ENCODE measurements around the gene PAIP2. TPM values are rescaled to one million over a fixed set of nuclear protein-coding genes. Genes with fewer than 3 reads are reported as not detected.
"Not testable (repeated sequence)": the region's sequence is repeated elsewhere in the genome, so short reads cannot be mapped to it uniquely, and the experiment has no call there.

Gene PAIP2
- total RNA-seq, 2 experiments from 2014 or later, result 108 to 118 TPM

DNA sequence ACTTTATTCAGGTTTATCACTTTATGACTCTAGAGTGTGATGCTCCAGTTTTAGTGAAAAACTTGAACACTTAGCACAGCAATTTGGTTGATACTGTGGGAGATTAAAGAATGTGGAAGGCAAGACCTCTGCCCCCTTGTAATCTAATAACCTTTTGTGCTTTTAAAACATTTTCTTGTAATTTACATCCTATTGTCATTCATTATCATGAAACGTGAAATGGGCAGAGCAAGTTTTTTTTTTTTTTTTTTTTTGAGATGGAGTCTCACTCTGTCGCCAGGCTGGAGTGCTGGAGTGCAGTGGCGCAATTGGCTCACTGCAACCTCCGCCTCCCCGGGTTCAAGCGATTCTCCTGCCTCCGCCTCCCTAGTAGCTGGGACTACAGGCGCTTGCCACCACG is 1.8 kb downstream of the PAIP2 start:
- ATAC-seq (ENCODE audit: low read depth) (no peak), DNase-seq (no peak)
- peak overlapping the region; percentile 100 for H3K4me3 Mint-ChIP-seq
- peak overlapping the region; percentile 100 for H3K27ac Mint-ChIP-seq
- peaks cover 16% of the 10 kb centered on the region for H3K36me3 Mint-ChIP-seq
- H3K4me1 Mint-ChIP-seq, result peaks cover 29% of the 10 kb centered on the region
- no peaks in the 10 kb centered on the region for H3K9me3 Mint-ChIP-seq
- POLR2A ChIA-PET, result interaction anchor here (0.6 to 1.4 kb wide), 2 partner anchors 26 to 1601 kb away, joined by 5 read pairs; no protein-coding TSS in a partner anchor
- H3K27me3 Mint-ChIP-seq, result no peaks in the 10 kb centered on the region

- no peaks in the 10 kb centered on the region for H3K27me3 Mint-ChIP-seq
- peaks cover 16% of the 10 kb centered on the region for H3K36me3 Mint-ChIP-seq
- POLR2A ChIA-PET, result interaction anchor here (0.6 to 1.4 kb wide), 3 partner anchors 8 to 1601 kb away, joined by 3 to 5 read pairs (median 5); no protein-coding TSS in a partner anchor
- DNase-seq (no peak), ATAC-seq (ENCODE audit: low read depth) (no peak)
- no peak overlapping the region for H3K27ac Mint-ChIP-seq
- peak overlapping the region; percentile 31 for H3K4me3 Mint-ChIP-seq
- H3K4me1 Mint-ChIP-seq, result peaks cover 28% of the 10 kb centered on the region
- no peaks in the 10 kb centered on the region for H3K9me3 Mint-ChIP-seq
Observed at GRCh38 chr5:139344177-139344576, 2.5 kb downstream of the PAIP2 start.

DNA sequence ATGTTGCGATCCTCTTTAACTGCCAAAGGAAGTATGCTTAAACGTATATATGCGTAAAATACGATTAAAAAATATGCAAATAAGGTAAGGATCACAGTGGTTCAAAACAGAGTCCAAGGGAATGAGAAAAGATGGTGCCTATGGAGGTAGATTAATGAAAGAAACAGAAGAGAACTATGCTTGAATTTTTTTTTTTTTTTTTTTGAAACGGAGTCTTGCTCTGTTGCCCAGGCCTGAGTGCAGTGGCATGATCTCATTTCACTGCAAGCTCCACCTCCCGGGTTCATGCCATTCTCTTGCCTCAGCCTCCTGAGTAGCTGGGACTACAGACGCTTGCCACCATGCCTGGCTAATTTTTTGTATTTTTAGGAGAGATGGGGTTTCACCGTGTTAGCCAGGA is 3.8 kb downstream of the PAIP2 start:
- ATAC-seq (ENCODE audit: low read depth); POLR2A ChIA-PET; H3K27ac Mint-ChIP-seq; H3K27me3 Mint-ChIP-seq; H3K4me3 Mint-ChIP-seq; DNase-seq; H3K9me3 Mint-ChIP-seq: not testable (repeated sequence)
- peaks cover 28% of the 10 kb centered on the region for H3K4me1 Mint-ChIP-seq
- H3K36me3 Mint-ChIP-seq, result peaks cover 16% of the 10 kb centered on the region

GRCh38 chr5:139347863-139348262 is 6.2 kb downstream of the PAIP2 start:
- POLR2A ChIA-PET; ATAC-seq (ENCODE audit: low read depth); H3K27me3 Mint-ChIP-seq; DNase-seq; H3K27ac Mint-ChIP-seq; H3K9me3 Mint-ChIP-seq; H3K4me3 Mint-ChIP-seq: not testable (repeated sequence)
- Mint-ChIP-seq H3K36me3 (peaks cover 18% of the 10 kb centered on the region), H3K4me1 (peaks cover 18% of the 10 kb centered on the region)

- peaks cover 30% of the 10 kb centered on the region for H3K36me3 Mint-ChIP-seq
- peaks cover 5% of the 10 kb centered on the region for H3K9me3 Mint-ChIP-seq
- peak overlapping the region; percentile 32 for H3K27ac Mint-ChIP-seq
- ATAC-seq (ENCODE audit: low read depth) (no peak), DNase-seq (no peak)
- peaks cover 12% of the 10 kb centered on the region for H3K4me1 Mint-ChIP-seq
- POLR2A ChIA-PET, result no interaction called here
- no peaks in the 10 kb centered on the region for H3K27me3 Mint-ChIP-seq
- H3K4me3 Mint-ChIP-seq, result no peak overlapping the region
Observed at GRCh38 chr5:139354186-139354585, 12.5 kb downstream of the PAIP2 start.

DNA sequence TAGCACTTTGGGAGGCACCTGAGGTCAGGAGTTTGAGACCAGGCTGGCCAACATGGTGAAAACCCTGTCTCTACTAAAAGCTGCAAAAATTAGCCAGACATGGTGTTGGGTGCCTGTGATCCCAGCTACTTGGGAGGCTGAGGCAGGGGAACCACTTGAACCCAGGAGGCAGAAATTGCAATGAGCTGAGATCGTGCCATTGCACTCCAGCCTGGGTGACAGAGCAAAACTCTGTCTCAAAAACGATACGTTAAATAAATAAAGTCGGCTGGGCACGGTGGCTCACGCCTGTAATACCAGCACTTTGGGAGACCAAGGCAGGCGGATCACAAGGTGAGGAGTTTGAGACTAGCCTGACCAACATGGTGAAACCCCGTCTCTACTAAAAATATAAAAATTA is 14.2 kb downstream of the PAIP2 start:
- H3K4me3 Mint-ChIP-seq, H3K27ac Mint-ChIP-seq: not testable (repeated sequence)

DNA sequence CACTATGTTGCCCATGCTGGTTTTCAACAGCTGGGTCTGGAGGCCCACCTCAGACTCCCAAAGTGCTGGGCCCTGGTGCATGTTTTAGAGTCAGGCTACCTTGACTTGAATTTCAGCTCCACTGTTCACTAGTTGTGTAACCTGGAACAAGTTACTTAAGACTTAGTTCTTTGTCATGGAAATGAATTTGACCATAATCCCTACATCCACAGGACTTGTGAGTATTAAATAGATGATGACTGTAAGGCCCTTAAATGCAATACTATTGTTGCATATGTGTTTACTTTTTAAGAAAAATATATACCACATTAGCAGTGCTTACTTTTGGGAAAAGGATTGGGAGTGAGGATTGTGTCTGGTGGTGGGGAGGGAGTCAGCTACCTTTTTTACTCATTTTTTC is 16.4 kb downstream of the PAIP2 start:
- Mint-ChIP-seq H3K27me3 (no peaks in the 10 kb centered on the region), H3K9me3 (peaks cover 5% of the 10 kb centered on the region), H3K4me3 (no peak overlapping the region), H3K36me3 (peaks cover 33% of the 10 kb centered on the region), H3K27ac (no peak overlapping the region), H3K4me1 (peaks cover 12% of the 10 kb centered on the region)
- ATAC-seq (ENCODE audit: low read depth), result no peak
- no peak for DNase-seq
- POLR2A ChIA-PET, result no interaction called here

More for the DNA sequence above, 14.2 kb downstream of the PAIP2 start:
- ATAC-seq (ENCODE audit: low read depth); H3K9me3 Mint-ChIP-seq; H3K27me3 Mint-ChIP-seq; DNase-seq: not testable (repeated sequence)
- POLR2A ChIA-PET, result interaction anchor here (1.5 kb wide), 1 partner anchor 14 kb away, joined by 4 read pairs; no protein-coding TSS in a partner anchor
- peaks cover 12% of the 10 kb centered on the region for H3K4me1 Mint-ChIP-seq
- H3K36me3 Mint-ChIP-seq, result peaks cover 35% of the 10 kb centered on the region

DNA sequence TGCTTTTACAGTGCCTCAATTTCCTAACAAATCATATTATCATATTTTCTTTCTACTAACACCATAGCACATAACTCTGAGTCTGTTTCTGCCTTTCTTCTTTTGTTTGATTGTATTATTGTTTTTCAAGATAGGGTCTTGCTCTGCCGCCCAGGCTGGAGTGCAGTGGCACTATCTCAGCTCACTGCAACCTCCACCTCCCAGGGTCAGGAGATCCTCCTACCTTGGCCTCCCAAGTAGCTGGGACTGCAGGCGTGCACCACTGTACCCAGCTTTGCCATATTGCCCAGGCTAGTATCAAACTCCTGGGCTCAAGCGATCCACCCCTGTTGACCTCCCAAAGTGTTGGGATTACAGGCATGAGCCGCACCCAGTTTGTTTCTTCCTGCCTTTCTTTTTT is 18.7 kb downstream of the PAIP2 start:
- Mint-ChIP-seq H3K27ac (no peak overlapping the region), H3K27me3 (no peaks in the 10 kb centered on the region), H3K9me3 (no peaks in the 10 kb centered on the region), H3K4me1 (peaks cover 7% of the 10 kb centered on the region), H3K36me3 (peaks cover 35% of the 10 kb centered on the region), H3K4me3 (no peak overlapping the region)
- POLR2A ChIA-PET, result no interaction called here
- ATAC-seq (ENCODE audit: low read depth) (no peak), DNase-seq (no peak)

GRCh38 chr5:139361835-139362429 is 20.3 kb downstream of the PAIP2 start:
- Mint-ChIP-seq H3K9me3 (no peaks in the 10 kb centered on the region), H3K36me3 (peaks cover 42% of the 10 kb centered on the region), H3K4me1 (peaks cover 7% of the 10 kb centered on the region), H3K27ac (no peak overlapping the region), H3K4me3 (no peak overlapping the region), H3K27me3 (no peaks in the 10 kb centered on the region)
- DNase-seq, result no peak
- POLR2A ChIA-PET, result no interaction called here
- no peak for ATAC-seq (ENCODE audit: low read depth)

GRCh38 chr5:139363937-139364336 is 22.3 kb downstream of the PAIP2 start:
- no peaks in the 10 kb centered on the region for H3K9me3 Mint-ChIP-seq
- peaks cover 2% of the 10 kb centered on the region for H3K4me1 Mint-ChIP-seq
- DNase-seq (no peak), ATAC-seq (ENCODE audit: low read depth) (no peak)
- H3K36me3 Mint-ChIP-seq, result peaks cover 37% of the 10 kb centered on the region
- H3K27ac Mint-ChIP-seq, result no peak overlapping the region
- POLR2A ChIA-PET, result no interaction called here
- H3K27me3 Mint-ChIP-seq, result no peaks in the 10 kb centered on the region
- H3K4me3 Mint-ChIP-seq, result no peak overlapping the region

DNA sequence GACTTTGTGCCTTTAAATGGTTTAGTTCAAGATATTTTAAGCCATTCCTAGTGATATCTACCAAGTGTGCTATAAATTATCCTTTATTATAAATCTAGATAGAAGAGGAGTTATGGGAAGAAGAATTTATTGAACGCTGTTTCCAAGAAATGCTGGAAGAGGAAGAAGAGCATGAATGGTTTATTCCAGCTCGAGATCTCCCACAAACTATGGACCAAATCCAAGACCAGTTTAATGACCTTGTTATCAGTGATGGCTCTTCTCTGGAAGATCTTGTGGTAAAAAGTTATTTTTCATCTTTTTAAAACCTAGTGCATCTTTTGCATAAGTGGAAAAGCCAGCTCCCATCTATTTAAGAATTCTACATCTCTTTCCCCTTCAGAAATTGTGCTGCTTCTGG is 22.8 kb downstream of the PAIP2 start:
- POLR2A ChIA-PET, result no interaction called here
- Mint-ChIP-seq H3K4me1 (peaks cover 2% of the 10 kb centered on the region), H3K9me3 (no peaks in the 10 kb centered on the region), H3K4me3 (no peak overlapping the region), H3K27ac (no peak overlapping the region), H3K36me3 (peaks cover 37% of the 10 kb centered on the region), H3K27me3 (no peaks in the 10 kb centered on the region)
- no peak for DNase-seq
- no peak for ATAC-seq (ENCODE audit: low read depth)

- Mint-ChIP-seq H3K4me1 (peaks cover 19% of the 10 kb centered on the region), H3K27ac (no peak overlapping the region), H3K27me3 (no peaks in the 10 kb centered on the region), H3K9me3 (no peaks in the 10 kb centered on the region), H3K36me3 (peaks cover 35% of the 10 kb centered on the region), H3K4me3 (no peak overlapping the region)
- POLR2A ChIA-PET, result interaction anchor here (1.0 to 2.1 kb wide), 4 partner anchors 20 to 92 kb away, joined by 3 to 5 read pairs (median 3); no protein-coding TSS in a partner anchor
- ATAC-seq (ENCODE audit: low read depth), result no peak
- DNase-seq, result no peak
Observed at GRCh38 chr5:139368613-139369012, 27.0 kb downstream of the PAIP2 start.

GRCh38 chr5:139369181-139369580 is 27.5 kb downstream of the PAIP2 start:
- H3K4me3 Mint-ChIP-seq, result no peak overlapping the region
- H3K36me3 Mint-ChIP-seq, result peaks cover 32% of the 10 kb centered on the region

More at GRCh38 chr5:139369181-139369580, 27.5 kb downstream of the PAIP2 start:
- no peaks in the 10 kb centered on the region for H3K27me3 Mint-ChIP-seq
- H3K4me1 Mint-ChIP-seq, result peaks cover 19% of the 10 kb centered on the region
- ATAC-seq (ENCODE audit: low read depth) (no peak), DNase-seq (no peak)
- POLR2A ChIA-PET, result interaction anchor here (1.5 to 2.1 kb wide), 2 partner anchors 19 to 25 kb away, joined by 3 to 5 read pairs; no protein-coding TSS in a partner anchor
- H3K27ac Mint-ChIP-seq, result no peak overlapping the region
- no peaks in the 10 kb centered on the region for H3K9me3 Mint-ChIP-seq
